ENCODE measurements around the gene TMPO. TPM values are rescaled to one million over a fixed set of nuclear protein-coding genes. Genes with fewer than 3 reads are reported as not detected.
A peak's percentile ranks its signal among the peaks of the same experiment; 100 is the strongest.
"Not testable (repeated sequence)": the region's sequence is repeated elsewhere in the genome, so short reads cannot be mapped to it uniquely, and the experiment has no call there.

The TMPO gene
- total RNA-seq, 1 donor from 2014 or later: 53.8 TPM

DNA sequence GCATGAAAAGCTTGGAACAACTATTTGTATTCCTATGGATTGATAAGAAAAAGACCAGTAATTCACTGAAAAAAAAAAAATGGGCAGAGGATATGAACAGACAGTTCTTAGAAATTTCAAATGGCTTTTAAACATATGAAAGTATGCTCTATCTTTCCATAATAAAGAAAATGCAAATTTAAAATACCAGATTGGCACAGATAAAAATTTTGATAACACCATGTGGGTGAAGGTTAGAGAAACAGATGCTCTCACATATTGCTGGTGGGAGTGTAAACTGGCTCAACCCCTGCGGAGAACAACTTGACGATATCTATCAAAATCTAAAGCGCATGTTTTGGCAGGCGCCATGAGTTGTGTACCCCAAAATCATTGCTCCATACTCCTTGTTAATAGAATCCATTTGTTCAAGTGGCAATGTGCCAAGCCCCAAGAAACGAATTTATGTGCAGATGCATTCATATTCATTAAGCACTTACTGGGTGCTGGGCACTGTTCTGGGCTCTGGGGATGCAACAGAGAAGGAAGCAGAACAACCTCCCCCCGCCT is 29.5 kb upstream of the TMPO start:
- H3K27me3 Mint-ChIP-seq (ENCODE audit: unreplicated experiment): no peaks in the 10 kb centered on the region
- H3K9me3 Mint-ChIP-seq (ENCODE audit: unreplicated experiment): no peaks in the 10 kb centered on the region
- no peak for TF ChIP-seq CTCF (IDR thresholded peaks at IDR 0.05)
- no peak overlapping the region for H3K4me3 Mint-ChIP-seq (ENCODE audit: unreplicated experiment)
- no peaks in the 10 kb centered on the region for H3K36me3 Mint-ChIP-seq (ENCODE audit: unreplicated experiment)
- peaks cover 8% of the 10 kb centered on the region for H3K4me1 Mint-ChIP-seq (ENCODE audit: unreplicated experiment)
- H3K27ac Mint-ChIP-seq (ENCODE audit: unreplicated experiment): no peak overlapping the region
- DNase-seq (ENCODE audit: extremely low spot score, unreplicated experiment): no peak

GRCh38 chr12:98488416-98488815 is 27.0 kb upstream of the TMPO start:
- DNase-seq (ENCODE audit: extremely low spot score, unreplicated experiment); H3K9me3 Mint-ChIP-seq (ENCODE audit: unreplicated experiment); H3K27ac Mint-ChIP-seq (ENCODE audit: unreplicated experiment); H3K4me3 Mint-ChIP-seq (ENCODE audit: unreplicated experiment); H3K36me3 Mint-ChIP-seq (ENCODE audit: unreplicated experiment); H3K27me3 Mint-ChIP-seq (ENCODE audit: unreplicated experiment): not testable (repeated sequence)
- H3K4me1 Mint-ChIP-seq (ENCODE audit: unreplicated experiment): peaks cover 15% of the 10 kb centered on the region

DNA sequence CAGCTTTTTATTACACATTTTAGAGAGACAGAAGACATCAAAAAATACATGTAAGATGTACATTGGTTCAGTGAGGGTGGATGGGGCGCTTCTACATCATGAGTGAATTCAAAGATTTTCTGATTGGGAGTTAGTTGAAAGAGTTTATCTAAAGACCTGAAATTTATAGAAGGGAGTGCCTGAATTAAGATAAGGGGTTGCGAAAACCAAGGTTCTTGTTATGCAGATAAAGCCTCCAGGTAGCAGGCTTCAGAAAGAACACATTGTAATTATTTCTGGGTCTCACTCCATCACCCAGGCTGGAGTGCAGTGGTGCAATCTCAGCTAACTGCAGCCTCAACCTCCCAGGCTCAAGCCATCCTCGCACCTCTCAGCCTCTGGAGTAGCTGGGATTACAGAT is 26.2 kb upstream of the TMPO start:
- H3K27me3 Mint-ChIP-seq (ENCODE audit: unreplicated experiment): no peaks in the 10 kb centered on the region
- H3K9me3 Mint-ChIP-seq (ENCODE audit: unreplicated experiment): no peaks in the 10 kb centered on the region
- no peaks in the 10 kb centered on the region for H3K36me3 Mint-ChIP-seq (ENCODE audit: unreplicated experiment)
- H3K4me1 Mint-ChIP-seq (ENCODE audit: unreplicated experiment): peaks cover 15% of the 10 kb centered on the region
- no peak overlapping the region for H3K27ac Mint-ChIP-seq (ENCODE audit: unreplicated experiment)
- DNase-seq (ENCODE audit: extremely low spot score, unreplicated experiment): no peak
- TF ChIP-seq CTCF (IDR thresholded peaks at IDR 0.05): no peak
- no peak overlapping the region for H3K4me3 Mint-ChIP-seq (ENCODE audit: unreplicated experiment)

GRCh38 chr12:98490501-98491453 is 24.6 kb upstream of the TMPO start:
- H3K4me3 Mint-ChIP-seq (ENCODE audit: unreplicated experiment): peak overlapping the region; percentile 45

DNA sequence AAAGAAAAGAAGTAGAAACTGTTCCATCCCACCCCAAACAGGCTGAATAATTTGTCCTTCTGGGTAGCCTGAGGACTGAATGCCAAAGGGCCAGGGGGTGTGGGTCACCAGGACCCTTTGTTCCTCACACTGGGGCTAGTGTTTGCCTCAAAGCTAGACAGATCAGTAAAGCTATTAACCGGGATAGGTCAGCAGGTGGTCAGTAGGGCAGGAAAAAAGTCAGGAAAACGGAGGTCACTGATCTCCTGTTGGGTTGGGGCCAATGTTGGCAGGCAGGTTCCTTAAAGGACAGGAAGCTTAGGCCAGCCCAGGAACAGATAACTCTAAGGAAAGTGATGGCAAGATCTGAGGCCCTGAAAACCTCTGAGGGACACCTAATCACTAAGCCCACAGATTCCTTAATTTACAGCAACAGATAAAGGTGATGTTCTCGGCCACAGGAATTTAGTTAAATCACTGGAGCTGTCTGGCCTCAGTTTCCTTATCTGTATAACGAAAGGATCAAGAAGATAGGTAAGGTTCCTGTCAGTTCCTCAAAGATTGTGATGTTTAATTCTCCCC is 22.7 kb upstream of the TMPO start:
- H3K4me1 Mint-ChIP-seq (ENCODE audit: unreplicated experiment): peaks cover 15% of the 10 kb centered on the region
- H3K4me3 Mint-ChIP-seq (ENCODE audit: unreplicated experiment): no peak overlapping the region
- H3K9me3 Mint-ChIP-seq (ENCODE audit: unreplicated experiment): no peaks in the 10 kb centered on the region
- no peaks in the 10 kb centered on the region for H3K27me3 Mint-ChIP-seq (ENCODE audit: unreplicated experiment)
- H3K36me3 Mint-ChIP-seq (ENCODE audit: unreplicated experiment): no peaks in the 10 kb centered on the region
- TF ChIP-seq CTCF (IDR thresholded peaks at IDR 0.05): no peak
- no peak for DNase-seq (ENCODE audit: extremely low spot score, unreplicated experiment)
- no peak overlapping the region for H3K27ac Mint-ChIP-seq (ENCODE audit: unreplicated experiment)

More at GRCh38 chr12:98490501-98491453, 24.6 kb upstream of the TMPO start:
- Mint-ChIP-seq H3K27ac (ENCODE audit: unreplicated experiment) (peak overlapping the region; percentile 97), H3K36me3 (ENCODE audit: unreplicated experiment) (no peaks in the 10 kb centered on the region), H3K9me3 (ENCODE audit: unreplicated experiment) (no peaks in the 10 kb centered on the region), H3K4me1 (ENCODE audit: unreplicated experiment) (peaks cover 15% of the 10 kb centered on the region), H3K27me3 (ENCODE audit: unreplicated experiment) (no peaks in the 10 kb centered on the region)
- peak; percentile 86 for TF ChIP-seq CTCF (IDR thresholded peaks at IDR 0.05)
- DNase-seq (ENCODE audit: extremely low spot score, unreplicated experiment): peak; percentile 96

GRCh38 chr12:98501266-98501629 is 14.1 kb upstream of the TMPO start:
- Mint-ChIP-seq H3K4me3 (ENCODE audit: unreplicated experiment) (peak overlapping the region; percentile 56), H3K4me1 (ENCODE audit: unreplicated experiment) (peaks cover 13% of the 10 kb centered on the region)
- not testable (repeated sequence) for H3K27ac Mint-ChIP-seq (ENCODE audit: unreplicated experiment); DNase-seq (ENCODE audit: extremely low spot score, unreplicated experiment); H3K36me3 Mint-ChIP-seq (ENCODE audit: unreplicated experiment); H3K27me3 Mint-ChIP-seq (ENCODE audit: unreplicated experiment); H3K9me3 Mint-ChIP-seq (ENCODE audit: unreplicated experiment)

Data from osteocyte (in vitro differentiated cells).